ENCODE data around the gene KIAA1671. TPM values are rescaled to one million over a fixed set of nuclear protein-coding genes. Genes with fewer than 3 reads are reported as not detected.
A peak's percentile ranks its signal among the peaks of the same experiment; 100 is the strongest.

Gene KIAA1671
- total and polyA plus RNA-seq, 10 donors = 0.72 to 11.9 (median 8.2) TPM

- TF ChIP-seq POLR2A (IDR thresholded peaks at IDR 0.05) = no peak
- TF ChIP-seq, protein P1, sequence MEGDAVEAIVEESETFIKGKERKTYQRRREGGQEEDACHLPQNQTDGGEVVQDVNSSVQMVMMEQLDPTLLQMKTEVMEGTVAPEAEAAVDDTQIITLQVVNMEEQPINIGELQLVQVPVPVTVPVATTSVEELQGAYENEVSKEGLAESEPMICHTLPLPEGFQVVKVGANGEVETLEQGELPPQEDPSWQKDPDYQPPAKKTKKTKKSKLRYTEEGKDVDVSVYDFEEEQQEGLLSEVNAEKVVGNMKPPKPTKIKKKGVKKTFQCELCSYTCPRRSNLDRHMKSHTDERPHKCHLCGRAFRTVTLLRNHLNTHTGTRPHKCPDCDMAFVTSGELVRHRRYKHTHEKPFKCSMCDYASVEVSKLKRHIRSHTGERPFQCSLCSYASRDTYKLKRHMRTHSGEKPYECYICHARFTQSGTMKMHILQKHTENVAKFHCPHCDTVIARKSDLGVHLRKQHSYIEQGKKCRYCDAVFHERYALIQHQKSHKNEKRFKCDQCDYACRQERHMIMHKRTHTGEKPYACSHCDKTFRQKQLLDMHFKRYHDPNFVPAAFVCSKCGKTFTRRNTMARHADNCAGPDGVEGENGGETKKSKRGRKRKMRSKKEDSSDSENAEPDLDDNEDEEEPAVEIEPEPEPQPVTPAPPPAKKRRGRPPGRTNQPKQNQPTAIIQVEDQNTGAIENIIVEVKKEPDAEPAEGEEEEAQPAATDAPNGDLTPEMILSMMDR (IDR thresholded peaks at IDR 0.05 in 8 of 11, conservative IDR thresholded peaks at IDR 0.05 in 3 of 11) = no peak
- no peak for TF ChIP-seq POLR2AphosphoS5 (IDR thresholded peaks at IDR 0.05)
- Histone ChIP-seq H3K4me1 (peaks cover 0 to 22% (median 17%) of the 10 kb centered on the region in 6 donors), H3K27me3 (replicated peaks in 1 of 7) (peaks cover 0 to 52% (median 7%) of the 10 kb centered on the region in 7 donors), H3K27ac (no peak overlapping the region), H3K9me3 (peaks cover 0 to 11% (median 3%) of the 10 kb centered on the region in 8 donors), H3K4me3 (no peak overlapping the region), H3K36me3 (peaks cover 0 to 4% (median 0%) of the 10 kb centered on the region in 6 donors)
- 88 to 98% (median 96%) methylated on average over 6 of the region's 6 CpGs for WGBS, 5 donors
- intact Hi-C loops (cut with DNase I; ENCODE audit: low total_unique reads) = no loop called here
- no peak for DNase-seq
Observed at GRCh38 chr22:25109878-25110595, 157.5 kb downstream of the KIAA1671 start.

DNA sequence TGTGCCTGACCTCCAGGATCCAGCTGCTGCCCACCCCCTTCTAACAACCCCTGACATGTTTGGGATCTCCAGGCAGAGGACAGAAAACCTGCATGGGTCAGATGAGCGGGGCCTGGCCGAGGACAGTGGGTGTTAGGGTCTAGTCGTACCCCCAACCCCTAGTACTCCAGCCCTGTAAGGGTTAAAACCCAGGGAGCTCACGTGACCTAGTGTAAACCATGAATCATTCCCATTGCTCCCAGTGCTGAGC lies 158.0 kb downstream of the KIAA1671 start:
- TF ChIP-seq, protein P1 (IDR thresholded peaks at IDR 0.05 in 8 of 11, conservative IDR thresholded peaks at IDR 0.05 in 3 of 11) = no peak
- TF ChIP-seq POLR2AphosphoS5 (IDR thresholded peaks at IDR 0.05) = no peak
- TF ChIP-seq POLR2A (IDR thresholded peaks at IDR 0.05) = no peak
- H3K27ac ChIP-seq = no peak overlapping the region

DNA sequence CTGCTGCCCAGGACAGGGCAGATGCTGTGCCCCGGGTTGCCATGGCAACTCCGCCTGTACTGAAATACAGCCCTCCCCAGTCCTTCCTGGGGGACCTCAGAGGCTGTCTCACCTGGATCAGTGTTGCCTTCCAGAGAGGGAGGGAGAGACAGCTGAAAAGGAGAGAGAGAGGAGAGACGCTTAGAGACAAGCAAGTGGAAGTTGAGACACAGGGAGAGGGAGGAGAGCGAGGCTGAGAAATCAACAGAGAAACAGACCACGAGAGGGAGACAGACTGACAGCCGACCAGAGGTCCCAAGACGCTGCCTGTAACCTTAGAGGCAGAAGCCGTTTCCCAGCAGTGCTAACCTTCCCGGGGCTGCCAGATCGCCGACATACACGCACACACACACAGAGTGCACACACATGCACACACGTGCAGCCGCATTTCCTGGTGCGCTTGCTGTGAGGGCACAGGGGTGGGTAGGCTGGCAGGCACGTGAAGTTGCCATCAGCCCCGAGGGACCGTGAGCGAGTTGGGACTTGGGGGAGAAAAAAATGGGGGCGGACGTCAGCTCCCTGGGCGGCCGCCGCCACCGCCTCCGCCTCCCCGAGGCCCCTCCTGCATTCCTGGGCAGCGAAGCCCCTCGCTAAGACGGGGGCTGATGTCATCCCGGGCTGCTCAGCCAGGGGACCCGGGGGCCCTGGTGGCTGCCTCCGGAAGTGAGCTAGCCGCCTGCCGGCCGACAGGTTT lies 158.5 kb downstream of the KIAA1671 start:
- Histone ChIP-seq H3K27ac (peak overlapping the region in 2 of 8 donors; percentile 7 to 26), H3K36me3 (peaks cover 0 to 4% (median 0%) of the 10 kb centered on the region in 6 donors), H3K4me1 (peaks cover 0 to 22% (median 17%) of the 10 kb centered on the region in 6 donors), H3K27me3 (replicated peaks in 1 of 7) (peaks cover 0 to 50% (median 7%) of the 10 kb centered on the region in 7 donors), H3K4me3 (peak overlapping the region; percentile 37 to 70 (median 46)), H3K9me3 (peaks cover 0 to 11% (median 3%) of the 10 kb centered on the region in 8 donors)
- intact Hi-C loops (cut with DNase I; ENCODE audit: low total_unique reads) = no loop called here
- TF ChIP-seq, protein P1 (IDR thresholded peaks at IDR 0.05 in 8 of 11, conservative IDR thresholded peaks at IDR 0.05 in 3 of 11) = peak in 9 of 11 experiments; percentile 14 to 62 (median 39)
- TF ChIP-seq POLR2AphosphoS5 (IDR thresholded peaks at IDR 0.05) (peak in 2 of 3 donors; percentile 46 to 58), POLR2A (IDR thresholded peaks at IDR 0.05) (no peak)
- 0 to 3% (median 1%) methylated on average over 21 to 36 of the region's 36 CpGs for WGBS, 5 donors
- peak; percentile 78 for DNase-seq

More for the DNA sequence above, 158.0 kb downstream of the KIAA1671 start:
- peaks cover 0 to 52% (median 7%) of the 10 kb centered on the region in 7 donors for H3K27me3 ChIP-seq (replicated peaks in 1 of 7)
- H3K36me3 ChIP-seq = peaks cover 0 to 4% (median 0%) of the 10 kb centered on the region in 6 donors
- H3K9me3 ChIP-seq = peaks cover 0 to 11% (median 3%) of the 10 kb centered on the region in 8 donors
- DNase-seq = no peak
- intact Hi-C loops (cut with DNase I; ENCODE audit: low total_unique reads) = no loop called here
- 46 to 70% (median 49%) methylated on average over 2 to 4 of the region's 4 CpGs for WGBS, 5 donors
- peaks cover 0 to 22% (median 17%) of the 10 kb centered on the region in 6 donors for H3K4me1 ChIP-seq
- H3K4me3 ChIP-seq = peak overlapping the region in 3 of 8 donors; percentile 39 to 70 (median 52)

Measured in spleen (tissue), 11 donors.